Measurements from ENCODE around the gene PIEZO1. TPM values are rescaled to one million over a fixed set of nuclear protein-coding genes. Genes with fewer than 3 reads are reported as not detected.

PIEZO1 gene
- total RNA-seq, 1 experiment from 2014 or later, result 181 TPM

- no peak for DNase-seq (ENCODE audit: low read depth in 1 of 2, low spot score in 2 of 2)
- Histone ChIP-seq H3K36me3 (peaks cover 96% of the 10 kb centered on the region), H3K9me3 (replicated peaks) (no peaks in the 10 kb centered on the region), H3K27ac (no peak overlapping the region), H3K4me3 (no peak overlapping the region), H3K27me3 (replicated peaks) (no peaks in the 10 kb centered on the region), H3K4me1 (replicated peaks) (0 out of 2 replicates have a peak, but pooled peaks cover 7% of the 10 kb centered on the region)
Observed at GRCh38 chr16:88735121-88735520, 49.9 kb downstream of the PIEZO1 start.

DNA sequence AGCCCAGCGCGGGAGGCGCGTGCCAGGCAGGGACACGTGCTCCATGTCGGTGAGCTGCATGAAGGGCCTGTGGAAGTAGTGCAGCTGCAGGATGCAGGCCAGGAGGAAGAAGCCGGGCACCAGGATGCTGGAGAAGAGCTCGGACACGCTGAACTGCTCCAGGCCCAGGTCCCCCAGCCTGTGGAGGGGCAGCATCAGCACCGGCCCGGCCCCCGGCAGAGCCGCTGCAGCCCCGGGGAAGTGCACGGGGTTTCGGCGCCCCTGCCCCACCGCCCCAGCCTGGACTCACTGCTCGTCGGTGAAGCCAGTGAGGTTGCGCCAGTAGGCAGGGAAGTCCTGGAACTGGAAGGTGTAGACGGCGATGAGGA, 50.7 kb downstream of the PIEZO1 start:
- H3K36me3 ChIP-seq, result peaks cover 92% of the 10 kb centered on the region
- no peaks in the 10 kb centered on the region for H3K9me3 ChIP-seq (replicated peaks)
- no peak overlapping the region for H3K27ac ChIP-seq
- no peak overlapping the region for H3K4me3 ChIP-seq
- 0 out of 2 replicates have a peak, but pooled peaks cover 7% of the 10 kb centered on the region for H3K4me1 ChIP-seq (replicated peaks)
- no peaks in the 10 kb centered on the region for H3K27me3 ChIP-seq (replicated peaks)
- DNase-seq (ENCODE audit: low read depth in 1 of 2, low spot score in 2 of 2), result no peak

- Histone ChIP-seq H3K4me3 (no peak overlapping the region), H3K27me3 (replicated peaks) (no peaks in the 10 kb centered on the region), H3K9me3 (replicated peaks) (no peaks in the 10 kb centered on the region), H3K4me1 (replicated peaks) (0 out of 2 replicates have a peak, but pooled peaks cover 7% of the 10 kb centered on the region), H3K36me3 (peaks cover 86% of the 10 kb centered on the region), H3K27ac (no peak overlapping the region)
- DNase-seq (ENCODE audit: low read depth in 1 of 2, low spot score in 2 of 2), result no peak
Observed at GRCh38 chr16:88733630-88734360, 51.2 kb downstream of the PIEZO1 start.

GRCh38 chr16:88732961-88733294, 52.1 kb downstream of the PIEZO1 start:
- H3K9me3 ChIP-seq (replicated peaks), result no peaks in the 10 kb centered on the region
- H3K27me3 ChIP-seq (replicated peaks), result no peaks in the 10 kb centered on the region
- H3K4me3 ChIP-seq, result no peak overlapping the region
- peaks cover 79% of the 10 kb centered on the region for H3K36me3 ChIP-seq
- DNase-seq (ENCODE audit: low read depth in 1 of 2, low spot score in 2 of 2), result no peak
- H3K4me1 ChIP-seq (replicated peaks), result 0 out of 2 replicates have a peak, but pooled peaks cover 7% of the 10 kb centered on the region
- H3K27ac ChIP-seq, result no peak overlapping the region

DNA sequence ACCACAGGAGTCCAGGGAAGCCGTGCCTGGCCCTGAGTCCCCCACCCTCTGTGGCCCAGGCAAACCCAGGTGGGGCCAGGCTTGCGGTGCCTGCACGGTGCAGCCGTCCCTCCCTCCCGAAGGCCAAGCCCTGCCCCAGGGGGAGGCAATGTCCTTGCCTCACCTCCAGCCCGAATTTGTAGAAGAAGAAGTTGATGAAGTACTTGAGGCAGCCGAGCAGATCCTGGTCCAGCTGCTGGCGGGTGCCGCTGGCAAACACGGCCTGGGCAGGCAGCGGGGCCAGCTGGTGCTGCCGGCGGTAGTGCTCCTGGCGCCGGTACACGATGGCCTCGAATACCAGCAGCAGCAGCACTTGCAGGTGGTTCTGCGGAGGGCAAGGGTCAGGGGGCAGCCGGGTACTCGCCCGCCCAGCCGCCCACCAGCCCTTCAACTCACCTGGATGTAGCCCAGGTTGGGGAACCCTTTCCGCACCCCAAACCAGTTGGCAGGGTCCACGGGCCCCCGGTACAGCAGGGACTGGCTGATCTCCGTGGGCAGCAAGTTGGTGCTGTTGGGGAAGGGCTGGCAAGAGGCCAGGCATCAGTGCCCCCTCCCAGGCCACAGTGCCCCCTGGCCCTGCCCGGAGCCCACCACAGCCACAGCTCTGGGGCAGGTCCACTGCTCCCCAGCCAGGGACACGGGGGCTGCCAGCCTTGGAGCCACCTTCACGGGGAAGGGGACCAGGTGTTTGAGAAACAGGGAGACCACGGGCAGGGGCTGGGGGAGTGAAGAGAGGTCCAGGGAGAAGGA, 52.7 kb downstream of the PIEZO1 start:
- Histone ChIP-seq H3K27me3 (replicated peaks) (no peaks in the 10 kb centered on the region), H3K27ac (no peak overlapping the region), H3K36me3 (peaks cover 79% of the 10 kb centered on the region), H3K9me3 (replicated peaks) (no peaks in the 10 kb centered on the region), H3K4me3 (no peak overlapping the region), H3K4me1 (replicated peaks) (0 out of 2 replicates have a peak, but pooled peaks cover 3% of the 10 kb centered on the region)
- DNase-seq (ENCODE audit: low read depth in 1 of 2, low spot score in 2 of 2), result no peak

DNA sequence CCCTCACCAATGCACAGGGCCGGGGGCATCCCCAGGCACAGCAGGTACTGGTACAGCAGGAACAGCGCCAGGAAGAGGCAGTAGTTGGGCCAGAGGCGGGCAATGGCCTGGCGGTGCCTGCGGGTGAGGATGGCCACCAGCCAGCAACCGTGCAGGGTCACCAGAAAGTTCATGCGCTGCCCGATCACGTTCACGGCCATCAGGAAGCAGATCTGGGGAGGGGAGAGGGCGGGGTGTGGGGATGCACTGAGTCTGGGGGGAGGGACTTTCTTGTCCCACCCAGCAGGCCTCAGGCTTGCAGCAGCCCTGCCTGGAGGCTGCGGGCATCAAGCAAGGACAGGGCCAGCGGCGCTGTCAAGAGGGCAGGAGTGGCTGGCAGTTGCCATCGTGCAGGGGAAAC, 53.3 kb downstream of the PIEZO1 start:
- Histone ChIP-seq H3K36me3 (peaks cover 79% of the 10 kb centered on the region), H3K4me1 (replicated peaks) (0 out of 2 replicates have a peak, but pooled peaks cover 3% of the 10 kb centered on the region), H3K4me3 (no peak overlapping the region), H3K27ac (no peak overlapping the region), H3K27me3 (replicated peaks) (no peaks in the 10 kb centered on the region), H3K9me3 (replicated peaks) (no peaks in the 10 kb centered on the region)
- no peak for DNase-seq (ENCODE audit: low read depth in 1 of 2, low spot score in 2 of 2)

GRCh38 chr16:88730632-88731607, 54.1 kb downstream of the PIEZO1 start:
- peaks cover 82% of the 10 kb centered on the region for H3K36me3 ChIP-seq
- H3K4me3 ChIP-seq, result no peak overlapping the region
- H3K27ac ChIP-seq, result no peak overlapping the region
- no peak for DNase-seq (ENCODE audit: low read depth in 1 of 2, low spot score in 2 of 2)
- H3K27me3 ChIP-seq (replicated peaks), result no peaks in the 10 kb centered on the region
- 0 out of 2 replicates have a peak, but pooled peaks cover 3% of the 10 kb centered on the region for H3K4me1 ChIP-seq (replicated peaks)
- no peaks in the 10 kb centered on the region for H3K9me3 ChIP-seq (replicated peaks)

DNA sequence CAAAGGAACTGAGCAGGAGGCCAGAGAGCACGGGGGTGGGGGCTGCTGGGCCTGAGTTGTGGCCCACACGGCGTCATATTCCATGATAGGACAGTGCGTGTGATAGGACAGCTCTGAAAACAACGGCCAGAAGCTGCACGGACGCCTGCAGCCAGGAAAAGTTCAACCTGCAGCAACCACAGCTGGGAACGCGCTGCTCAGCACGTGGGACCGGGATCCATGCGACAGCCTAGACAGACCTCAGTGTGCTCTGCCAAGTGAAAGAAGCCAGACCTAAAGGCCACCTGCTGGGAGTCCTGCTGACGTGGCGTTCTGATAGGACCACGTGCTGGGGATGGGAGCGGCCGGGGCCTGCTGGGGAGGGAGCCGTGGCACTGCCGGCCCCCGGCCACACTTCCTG, 57.1 kb downstream of the PIEZO1 start:
- no peaks in the 10 kb centered on the region for H3K27me3 ChIP-seq (replicated peaks)
- no peaks in the 10 kb centered on the region for H3K9me3 ChIP-seq (replicated peaks)
- H3K4me1 ChIP-seq (replicated peaks), result no peaks in the 10 kb centered on the region
- no peak overlapping the region for H3K4me3 ChIP-seq
- DNase-seq (ENCODE audit: low read depth in 1 of 2, low spot score in 2 of 2), result no peak
- peaks cover 82% of the 10 kb centered on the region for H3K36me3 ChIP-seq
- H3K27ac ChIP-seq, result no peak overlapping the region

DNA sequence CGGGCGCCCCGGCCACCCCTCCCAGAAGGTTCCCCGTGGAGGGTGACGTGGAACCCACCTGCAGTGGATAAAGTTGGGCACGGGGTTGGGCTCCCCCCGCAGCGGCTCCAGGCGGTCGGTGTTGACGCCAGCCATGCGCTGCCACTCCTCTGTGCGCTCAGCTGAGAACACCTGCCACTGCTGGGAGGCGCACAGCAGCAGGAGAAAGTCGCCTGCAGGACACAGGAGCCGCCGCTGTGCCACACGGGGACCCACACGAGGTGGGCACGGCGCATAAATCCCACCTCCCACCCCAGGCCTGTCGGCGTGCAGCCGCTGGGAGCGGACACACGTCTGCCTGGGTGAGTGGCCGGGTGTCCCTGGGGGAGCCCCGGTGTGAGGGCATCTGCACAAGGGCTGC, 58.0 kb downstream of the PIEZO1 start:
- Histone ChIP-seq H3K27me3 (replicated peaks) (no peaks in the 10 kb centered on the region), H3K36me3 (peaks cover 82% of the 10 kb centered on the region), H3K27ac (no peak overlapping the region), H3K9me3 (replicated peaks) (no peaks in the 10 kb centered on the region), H3K4me1 (replicated peaks) (no peaks in the 10 kb centered on the region), H3K4me3 (no peak overlapping the region)
- no peak for DNase-seq (ENCODE audit: low read depth in 1 of 2, low spot score in 2 of 2)

- H3K36me3 ChIP-seq, result peaks cover 84% of the 10 kb centered on the region
- H3K4me3 ChIP-seq, result no peak overlapping the region
- no peak overlapping the region for H3K27ac ChIP-seq
- no peaks in the 10 kb centered on the region for H3K4me1 ChIP-seq (replicated peaks)
- no peaks in the 10 kb centered on the region for H3K9me3 ChIP-seq (replicated peaks)
- DNase-seq (ENCODE audit: low read depth in 1 of 2, low spot score in 2 of 2), result no peak
- H3K27me3 ChIP-seq (replicated peaks), result no peaks in the 10 kb centered on the region
Observed at GRCh38 chr16:88726408-88726749, 58.6 kb downstream of the PIEZO1 start.

DNA sequence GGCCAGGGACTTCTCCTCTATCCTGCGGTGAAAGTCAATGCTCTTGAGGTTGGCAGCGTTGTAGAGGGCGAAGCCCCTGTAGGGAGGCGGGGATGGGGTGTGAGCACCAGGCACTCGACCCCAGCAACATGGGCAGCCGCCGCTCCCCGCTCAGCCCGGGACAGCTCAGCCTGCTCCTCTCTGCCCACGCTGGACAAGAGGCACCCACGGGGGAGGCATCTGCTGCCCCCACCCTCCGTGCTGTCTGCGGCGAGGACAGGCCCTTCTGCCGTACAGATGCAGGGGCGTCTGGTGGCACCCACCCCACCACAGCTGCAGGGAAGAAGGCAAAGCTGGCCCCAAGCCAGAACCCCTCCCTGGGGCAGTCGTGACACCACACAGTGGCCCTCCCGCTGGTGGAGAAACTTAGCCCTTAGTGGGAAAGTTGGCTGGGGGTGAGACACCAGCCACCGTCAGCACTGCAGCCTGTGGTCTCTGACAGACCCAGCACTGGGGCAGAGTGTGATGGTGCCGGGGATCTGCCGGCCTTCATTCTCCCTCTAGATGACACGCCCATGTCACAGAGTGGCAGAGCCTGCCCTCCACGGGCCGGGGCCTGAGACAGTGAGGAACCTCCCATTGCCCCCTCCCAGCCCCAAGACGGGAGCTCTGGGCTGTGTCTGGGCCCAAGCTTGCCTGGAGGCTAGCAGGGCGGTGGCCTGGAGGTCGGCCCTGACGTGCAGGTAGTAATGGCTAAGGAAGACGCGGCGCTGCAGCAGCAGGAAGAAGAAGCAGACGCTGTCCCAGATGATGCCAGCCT, 59.2 kb downstream of the PIEZO1 start:
- Histone ChIP-seq H3K9me3 (replicated peaks) (no peaks in the 10 kb centered on the region), H3K27ac (no peak overlapping the region), H3K36me3 (peaks cover 84% of the 10 kb centered on the region), H3K27me3 (replicated peaks) (no peaks in the 10 kb centered on the region), H3K4me1 (replicated peaks) (no peaks in the 10 kb centered on the region), H3K4me3 (no peak overlapping the region)
- no peak for DNase-seq (ENCODE audit: low read depth in 1 of 2, low spot score in 2 of 2)

GRCh38 chr16:88724855-88725555, 60.0 kb downstream of the PIEZO1 start:
- DNase-seq (ENCODE audit: low read depth in 1 of 2, low spot score in 2 of 2), result no peak
- no peak overlapping the region for H3K4me3 ChIP-seq
- no peak overlapping the region for H3K27ac ChIP-seq
- no peaks in the 10 kb centered on the region for H3K9me3 ChIP-seq (replicated peaks)
- no peaks in the 10 kb centered on the region for H3K4me1 ChIP-seq (replicated peaks)
- H3K36me3 ChIP-seq, result peaks cover 82% of the 10 kb centered on the region
- H3K27me3 ChIP-seq (replicated peaks), result no peaks in the 10 kb centered on the region

All from SJSA1 (cell line).